CD4-positive, alpha-beta memory T cell (primary cell): ENCODE results near the gene CUX1. TPM values are rescaled to one million over a fixed set of nuclear protein-coding genes. Genes with fewer than 3 reads are reported as not detected.

Source experiments
- CTCF ChIA-PET: fragments of 350-600 bp; sonication (Branson Sonifier 250); formaldehyde crosslinking; loops from one replicate; lab custom pipeline; 2021; ENCODE audit warnings: inconsistent platforms; ENCODE audit not compliant: partially characterized antibody; lab: Charles Lee
- POLR2A ChIA-PET: fragments of 350-600 bp; sonication (Branson Sonifier 250); formaldehyde crosslinking; loops from one replicate; lab custom pipeline; 2021; ENCODE audit not compliant: partially characterized antibody; lab: Charles Lee
- DNase-seq, 5 donors: peaks; one replicate each; pipeline versions ENCODE4 v3.0.0 to v3.0.0-alpha.2; 2020 to 2022; ENCODE audit warnings: mixed read lengths in 1 of 5
- H3K27ac ChIP-seq: one replicate; pipeline ENCODE4 v1.7.0; 2013; ENCODE audit warnings: low read depth, low read length
- H3K27me3 ChIP-seq: 2 replicates; pipeline ENCODE4 v1.7.0; 2013; ENCODE audit warnings: mild to moderate bottlenecking, low read length, moderate library complexity; ENCODE audit not compliant: insufficient read depth
- H3K36me3 ChIP-seq: 2 replicates; pipeline ENCODE4 v1.7.0; 2013; ENCODE audit warnings: mild to moderate bottlenecking, low read length, moderate library complexity; ENCODE audit not compliant: insufficient read depth
- H3K4me1 ChIP-seq: 2 replicates; pipeline ENCODE4 v1.7.0; 2013; ENCODE audit warnings: mild to moderate bottlenecking, low read length, moderate library complexity; ENCODE audit not compliant: insufficient read depth
- H3K4me3 ChIP-seq, 2 donors: one replicate each; pipeline ENCODE4 v1.7.0; 2013; ENCODE audit warnings: low read length in 2 of 2, mild to moderate bottlenecking in 1 of 2
- H3K9me3 ChIP-seq, 2 donors: one replicate each; pipeline ENCODE4 v1.7.0; 2013; ENCODE audit warnings: low read length in 2 of 2, control low read depth in 1 of 2; ENCODE audit not compliant: control insufficient read depth in 1 of 2
- H3K27ac Mint-ChIP-seq, 7 donors: one replicate each; pipeline ENCODE4 v1.8.0; 2020 to 2021; ENCODE audit warnings: mixed read lengths in 7 of 7, mild to moderate bottlenecking in 6 of 7, inconsistent platforms in 3 of 7, moderate library complexity in 3 of 7
- H3K27me3 Mint-ChIP-seq, 2 donors: one replicate each; pipeline ENCODE4 v1.8.0; 2020 to 2021; ENCODE audit warnings: mixed read lengths in 2 of 2
- H3K36me3 Mint-ChIP-seq, 2 donors: one replicate each; pipeline ENCODE4 v1.8.0; 2020 to 2021; ENCODE audit warnings: mixed read lengths in 2 of 2, inconsistent platforms in 1 of 2, mild to moderate bottlenecking in 1 of 2
- H3K4me1 Mint-ChIP-seq, 4 donors: one replicate each; pipeline ENCODE4 v1.8.0; 2020 to 2021; ENCODE audit warnings: mixed read lengths in 4 of 4, mild to moderate bottlenecking in 1 of 4
- H3K4me3 Mint-ChIP-seq, 8 donors: one replicate each; pipeline ENCODE4 v1.8.0; 2020 to 2021; ENCODE audit warnings: mixed read lengths in 8 of 8, mild to moderate bottlenecking in 7 of 8, moderate library complexity in 6 of 8, inconsistent platforms in 3 of 8
- H3K9me3 Mint-ChIP-seq, 8 donors: one replicate each; pipeline ENCODE4 v1.8.0; 2020 to 2021; ENCODE audit warnings: mixed read lengths in 8 of 8, mild to moderate bottlenecking in 5 of 8, inconsistent platforms in 3 of 8, moderate library complexity in 1 of 8
- intact Hi-C: fragments of 100-400 bp; cut with micrococcal nuclease; formaldehyde crosslinking; loops from one replicate; pipeline ENCODE4 v1.15.1; 2023
- polyA plus RNA-seq, 2 donors: library from polyadenylated mRNA; unstranded; fragments of 300-500 nt; fragmentation: Illumina TruSeq; gene quantifications; one replicate each; pipeline ENCODE4 v1.2.3, GENCODE V29; 2021
- total RNA-seq, 2 experiments: library from RNA; stranded (reverse); gene quantifications; one replicate each; pipeline ENCODE4 v1.2.3, GENCODE V29; 2021

The CUX1 gene
- total and polyA plus RNA-seq, 4 experiments from 2014 or later: 2.1 to 47.6 (median 36.1) TPM

- intact Hi-C loops: loop anchor here (1.0 kb wide), 1 partner anchor 10 kb away; no protein-coding TSS in a partner anchor
- no peaks in the 10 kb centered on the region for H3K9me3 ChIP-seq
- H3K27me3 Mint-ChIP-seq: peaks cover 2 to 5% of the 10 kb centered on the region in 2 donors
- peaks cover 16 to 29% (median 23%) of the 10 kb centered on the region in 4 donors for H3K4me1 Mint-ChIP-seq
- H3K36me3 ChIP-seq: no peaks in the 10 kb centered on the region
- no peak overlapping the region for H3K4me3 ChIP-seq
- H3K27me3 ChIP-seq: no peaks in the 10 kb centered on the region
- H3K36me3 Mint-ChIP-seq: no peaks in the 10 kb centered on the region
- ChIA-PET CTCF (interaction anchor here (1.2 to 2.1 kb wide), 3 partner anchors 8 to 61 kb away, joined by 4 to 10 read pairs (median 6); no protein-coding TSS in a partner anchor), POLR2A (interaction anchor here (0.6 to 1.4 kb wide), 2 partner anchors 10 to 390 kb away, joined by 4 read pairs; no protein-coding TSS in a partner anchor)
- H3K4me3 Mint-ChIP-seq: peak overlapping the region; percentile 18 to 84 (median 72)
- peak in 4 of 5 donors; percentile 43 to 56 (median 54) for DNase-seq
- peaks cover 17% of the 10 kb centered on the region for H3K4me1 ChIP-seq
- no peaks in the 10 kb centered on the region for H3K9me3 Mint-ChIP-seq
- peak overlapping the region in 6 of 7 donors; percentile 5 to 86 (median 64) for H3K27ac Mint-ChIP-seq
- H3K27ac ChIP-seq: no peak overlapping the region
These were observed 13.1 kb upstream of the CUX1 start for GRCh38 chr7:101804088-101804963.

DNA sequence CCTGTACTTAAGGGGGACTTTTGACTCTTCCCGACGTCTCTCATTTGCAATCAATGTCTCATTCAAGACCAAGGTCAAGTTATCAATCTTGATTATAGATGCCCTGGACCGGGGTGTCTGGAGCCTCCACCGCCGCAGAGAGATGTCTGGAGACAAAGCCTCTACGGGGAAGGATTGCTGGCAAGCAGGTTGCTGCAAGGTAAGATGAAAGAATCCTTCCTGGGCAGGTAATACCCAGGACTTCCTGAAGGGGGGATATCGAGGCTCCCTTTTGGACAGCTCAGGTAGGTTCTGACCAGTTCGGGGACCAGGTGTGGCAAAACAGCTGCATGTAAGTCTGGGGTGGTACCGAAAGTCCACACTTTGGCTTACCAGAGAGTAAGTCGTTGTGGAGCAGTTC is 12.5 kb upstream of the CUX1 start:
- intact Hi-C loops: loop anchor here (1.0 kb wide), 1 partner anchor 9 kb away; no protein-coding TSS in a partner anchor
- H3K4me3 ChIP-seq: no peak overlapping the region
- H3K4me3 Mint-ChIP-seq: peak overlapping the region in 7 of 8 donors; percentile 5 to 82 (median 65)
- peaks cover 2 to 5% of the 10 kb centered on the region in 2 donors for H3K27me3 Mint-ChIP-seq
- no peaks in the 10 kb centered on the region for H3K36me3 Mint-ChIP-seq
- H3K27ac Mint-ChIP-seq: peak overlapping the region in 2 of 7 donors; percentile 11 to 59
- H3K27ac ChIP-seq: no peak overlapping the region
- no peaks in the 10 kb centered on the region for H3K9me3 Mint-ChIP-seq
- H3K27me3 ChIP-seq: no peaks in the 10 kb centered on the region
- H3K4me1 ChIP-seq: peaks cover 17% of the 10 kb centered on the region
- peaks cover 16 to 29% (median 23%) of the 10 kb centered on the region in 4 donors for H3K4me1 Mint-ChIP-seq
- POLR2A ChIA-PET: interaction anchor here (0.6 to 1.4 kb wide), 2 partner anchors 9 to 390 kb away, joined by 4 read pairs; no protein-coding TSS in a partner anchor
- DNase-seq: peak in 3 of 5 donors; percentile 11 to 15 (median 13)
- H3K36me3 ChIP-seq: no peaks in the 10 kb centered on the region
- CTCF ChIA-PET: interaction anchor here (1.2 to 2.1 kb wide), 3 partner anchors 8 to 62 kb away, joined by 4 to 10 read pairs (median 6); no protein-coding TSS in a partner anchor
- H3K9me3 ChIP-seq: no peaks in the 10 kb centered on the region

DNA sequence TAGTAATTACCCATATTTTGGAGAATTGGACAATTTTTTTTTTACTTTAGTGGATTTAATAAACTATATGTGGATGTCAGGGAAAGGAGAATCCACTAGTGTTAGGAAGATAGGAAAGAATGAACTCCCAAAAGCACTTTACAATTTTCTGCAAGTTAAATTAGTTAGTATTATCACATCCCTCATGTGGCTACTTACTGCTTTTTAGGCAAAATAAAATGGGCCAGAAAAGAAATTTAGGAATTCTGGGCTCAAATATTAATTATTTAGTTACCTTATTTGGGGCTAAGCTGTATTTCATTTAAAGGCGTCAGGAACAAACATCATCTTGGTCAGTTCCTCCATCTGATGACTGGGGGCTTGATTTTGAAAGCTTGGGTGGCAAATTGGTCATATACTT is 4.8 kb upstream of the CUX1 start:
- intact Hi-C loops: no loop called here
- Mint-ChIP-seq H3K9me3 (no peaks in the 10 kb centered on the region), H3K4me1 (peaks cover 7 to 10% (median 8%) of the 10 kb centered on the region in 4 donors), H3K36me3 (peaks cover 0 to 3% of the 10 kb centered on the region in 2 donors), H3K27me3 (peaks cover 2% of the 10 kb centered on the region in 2 donors), H3K27ac (peak overlapping the region in 1 of 7 donors; percentile 59), H3K4me3 (peak overlapping the region in 2 of 8 donors; percentile 11 to 25)
- peaks cover 13% of the 10 kb centered on the region for H3K4me1 ChIP-seq
- H3K4me3 ChIP-seq: no peak overlapping the region
- no peaks in the 10 kb centered on the region for H3K9me3 ChIP-seq
- no peak for DNase-seq
- H3K36me3 ChIP-seq: no peaks in the 10 kb centered on the region
- no peak overlapping the region for H3K27ac ChIP-seq
- CTCF ChIA-PET: interaction anchor here (1.7 kb wide), 1 partner anchor 123 kb away, joined by 5 read pairs; no protein-coding TSS in a partner anchor
- no peaks in the 10 kb centered on the region for H3K27me3 ChIP-seq
- POLR2A ChIA-PET: interaction anchor here (0.7 kb wide), 1 partner anchor 70 kb away, joined by 3 read pairs; no protein-coding TSS in a partner anchor

DNA sequence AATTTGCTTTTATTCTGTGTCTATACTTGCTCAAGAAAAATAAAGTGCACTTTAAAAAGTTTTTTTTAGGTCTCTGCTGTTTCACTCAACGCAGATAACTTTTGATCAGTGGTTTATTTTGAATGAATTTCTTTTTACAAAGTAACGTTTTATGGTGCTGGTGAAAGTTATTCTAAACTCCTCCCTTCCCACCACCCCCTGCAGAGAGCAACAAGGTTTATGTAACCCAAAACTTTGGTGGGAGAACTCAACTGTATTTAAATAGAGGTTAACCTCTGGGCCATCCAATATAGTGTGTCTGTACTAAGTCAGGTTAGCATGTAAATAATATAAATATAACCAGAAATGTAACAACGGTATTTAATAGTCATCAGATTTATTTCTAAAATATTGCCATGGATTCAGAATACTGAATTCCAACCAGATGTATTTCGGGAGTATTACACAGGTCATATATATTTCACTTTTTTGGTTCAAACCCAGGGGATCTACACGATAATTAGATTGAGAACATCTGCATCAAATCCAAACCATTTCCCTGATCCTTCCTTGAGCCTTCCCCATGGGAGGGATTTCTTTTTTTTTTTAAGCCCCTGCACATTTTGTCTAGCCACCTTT is 3.9 kb upstream of the CUX1 start:
- H3K4me1 Mint-ChIP-seq: peaks cover 12 to 19% (median 14%) of the 10 kb centered on the region in 4 donors
- DNase-seq: no peak
- H3K36me3 Mint-ChIP-seq: peaks cover 0 to 3% of the 10 kb centered on the region in 2 donors
- H3K9me3 ChIP-seq: no peaks in the 10 kb centered on the region
- ChIA-PET POLR2A (interaction anchor here (1.2 to 1.6 kb wide), 3 partner anchors 8 to 70 kb away, joined by 4 to 18 read pairs (median 4); no protein-coding TSS in a partner anchor), CTCF (interaction anchor here (1.0 to 1.5 kb wide), 4 partner anchors 10 to 70 kb away, joined by 3 to 20 read pairs (median 6); no protein-coding TSS in a partner anchor)
- no peaks in the 10 kb centered on the region for H3K27me3 ChIP-seq
- no peaks in the 10 kb centered on the region for H3K36me3 ChIP-seq
- H3K4me3 ChIP-seq: no peak overlapping the region
- peaks cover 2% of the 10 kb centered on the region in 2 donors for H3K27me3 Mint-ChIP-seq
- H3K9me3 Mint-ChIP-seq: no peaks in the 10 kb centered on the region
- H3K27ac Mint-ChIP-seq: peak overlapping the region in 3 of 7 donors; percentile 37 to 46 (median 44)
- peaks cover 20% of the 10 kb centered on the region for H3K4me1 ChIP-seq
- no peak overlapping the region for H3K27ac ChIP-seq
- intact Hi-C loops: loop anchor here (1.0 to 2.0 kb wide), 3 partner anchors 9 to 125 kb away; no protein-coding TSS in a partner anchor
- peak overlapping the region; percentile 61 to 85 (median 81) for H3K4me3 Mint-ChIP-seq

- Mint-ChIP-seq H3K4me3 (peak overlapping the region; percentile 86 to 93 (median 88)), H3K27me3 (peaks cover 2% of the 10 kb centered on the region in 2 donors), H3K27ac (peak overlapping the region; percentile 29 to 82 (median 69)), H3K4me1 (peaks cover 13 to 22% (median 16%) of the 10 kb centered on the region in 4 donors), H3K36me3 (peaks cover 0 to 3% of the 10 kb centered on the region in 2 donors), H3K9me3 (no peaks in the 10 kb centered on the region)
- Histone ChIP-seq H3K4me1 (peaks cover 20% of the 10 kb centered on the region), H3K27me3 (no peaks in the 10 kb centered on the region), H3K4me3 (peak overlapping the region; percentile 68 to 74), H3K9me3 (no peaks in the 10 kb centered on the region), H3K36me3 (no peaks in the 10 kb centered on the region), H3K27ac (peak overlapping the region; percentile 49)
- intact Hi-C loops: loop anchor here (1.0 to 2.0 kb wide), 3 partner anchors 10 to 126 kb away; no protein-coding TSS in a partner anchor
- ChIA-PET POLR2A (interaction anchor here (1.2 to 1.6 kb wide), 3 partner anchors 9 to 70 kb away, joined by 4 to 18 read pairs (median 4); no protein-coding TSS in a partner anchor), CTCF (interaction anchor here (0.8 to 1.5 kb wide), 10 partner anchors 9 to 125 kb away, joined by 3 to 20 read pairs (median 4); no protein-coding TSS in a partner anchor)
- peak; percentile 50 to 66 (median 55) for DNase-seq
These were observed 3.1 kb upstream of the CUX1 start for GRCh38 chr7:101814081-101814990.
